HUDEP-2 (cell line): ENCODE data around the gene MAP4K1.
A peak's percentile ranks its signal among the peaks of the same experiment; 100 is the strongest.
"Not testable (repeated sequence)": the region's sequence is repeated elsewhere in the genome, so short reads cannot be mapped to it uniquely, and the experiment has no call there.

Source experiments
- DNase-seq, 76 experiments: peaks; one replicate each; lab custom pipeline; 2025; ENCODE audit not compliant: unreplicated experiment in 76 of 76; lab: John Stamatoyannopoulos, UW

The MAP4K1 gene

DNA sequence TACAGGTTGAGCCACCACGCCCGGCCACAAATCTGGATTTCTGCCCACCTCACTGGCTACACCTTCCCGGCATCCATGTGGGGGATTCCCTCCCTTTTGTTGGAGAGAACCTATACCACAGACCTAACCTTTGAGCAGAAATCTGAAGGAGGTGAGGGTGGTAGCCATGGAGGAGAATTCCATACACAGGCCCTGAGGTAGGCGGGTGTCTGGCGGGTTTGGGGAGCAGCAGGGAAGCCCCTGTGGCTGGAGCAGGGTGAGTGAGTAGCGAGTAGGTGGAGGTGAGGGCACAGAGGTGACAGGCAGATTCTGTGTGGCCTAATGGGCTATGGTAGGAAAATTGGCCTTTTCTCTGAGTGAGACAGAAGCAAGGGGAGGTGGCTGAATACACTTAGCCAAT, 11.8 kb upstream of the MAP4K1 start:
- no peak for DNase-seq

DNA sequence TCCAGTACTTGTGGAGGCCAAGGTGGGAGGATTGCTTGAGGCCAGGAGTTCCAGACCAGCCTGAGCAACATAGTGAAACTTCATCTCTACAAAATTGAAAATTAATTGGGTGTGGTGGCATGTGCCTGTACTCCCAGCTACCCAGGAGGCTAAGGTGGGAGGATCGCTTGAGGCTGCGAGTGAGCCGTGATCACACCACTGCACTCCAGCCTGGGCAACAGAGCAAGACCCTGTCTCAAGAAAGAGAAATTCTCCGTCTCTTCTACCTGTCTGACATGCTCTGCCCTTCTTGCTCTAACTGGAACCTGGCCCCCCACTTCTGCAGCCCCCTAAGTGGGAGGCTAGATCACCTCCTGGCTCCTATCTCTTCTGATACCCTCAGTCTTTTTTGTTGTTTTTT, 8.6 kb upstream of the MAP4K1 start:
- no peak for DNase-seq

DNA sequence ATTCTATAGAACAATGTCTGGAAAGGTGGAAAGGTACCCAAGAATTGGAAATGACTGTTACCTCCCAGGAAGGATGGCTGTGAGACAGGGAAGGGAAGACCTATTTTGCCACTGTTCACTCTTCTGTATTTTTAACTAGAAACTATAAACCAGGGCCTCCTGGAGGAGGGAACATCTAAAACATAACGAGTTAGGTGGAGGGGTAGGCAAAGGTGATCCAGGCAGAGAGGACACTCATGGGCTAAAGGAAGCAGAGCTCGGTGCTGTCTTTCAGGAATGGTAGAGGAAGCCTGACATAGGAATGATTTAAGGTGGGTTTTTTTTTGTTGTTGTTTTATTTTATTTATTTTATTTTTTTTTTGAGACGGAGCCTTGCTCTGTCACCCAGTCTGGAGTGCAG, 7.1 kb upstream of the MAP4K1 start:
- DNase-seq: no peak

DNA sequence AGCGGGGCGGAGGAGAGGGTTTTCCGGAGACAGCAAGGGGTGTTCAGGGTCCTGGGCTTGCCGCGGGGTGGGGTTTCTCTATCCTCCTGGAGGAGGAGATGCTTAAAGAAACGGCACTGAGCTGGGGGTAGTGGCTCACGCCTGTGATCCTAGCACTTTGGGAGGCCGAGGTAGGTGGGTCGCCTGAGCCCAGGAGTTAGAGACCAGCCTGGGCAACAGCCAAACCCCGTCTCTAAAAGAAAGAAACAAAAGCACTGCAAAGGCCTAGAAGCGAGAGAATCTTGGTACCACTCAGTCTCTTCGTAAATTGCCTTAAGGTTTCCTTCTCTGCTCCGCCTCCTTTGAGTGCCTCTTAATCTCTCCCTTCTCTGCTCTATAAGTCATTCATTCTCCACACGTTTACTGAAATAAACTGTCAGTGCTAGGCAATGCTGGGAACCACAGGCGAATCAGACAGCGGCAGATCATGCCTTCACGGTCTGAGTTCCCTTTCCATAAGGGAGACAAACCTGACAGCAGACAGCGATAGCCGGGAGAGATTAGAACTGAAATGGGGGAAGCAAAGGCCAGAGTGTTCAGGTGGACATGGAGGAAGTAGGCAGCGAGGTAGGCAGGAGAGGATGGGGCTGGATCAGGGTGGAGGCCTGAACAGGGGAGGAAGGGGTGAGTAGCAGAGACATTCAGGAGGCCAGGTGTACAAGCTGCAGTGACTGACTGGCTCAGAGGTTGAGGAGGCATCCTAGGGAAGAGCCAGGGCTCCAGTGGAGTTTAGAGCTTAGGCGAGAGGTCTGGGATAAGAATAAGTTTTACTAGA, 1.8 kb upstream of the MAP4K1 start:
- DNase-seq: no peak

DNA sequence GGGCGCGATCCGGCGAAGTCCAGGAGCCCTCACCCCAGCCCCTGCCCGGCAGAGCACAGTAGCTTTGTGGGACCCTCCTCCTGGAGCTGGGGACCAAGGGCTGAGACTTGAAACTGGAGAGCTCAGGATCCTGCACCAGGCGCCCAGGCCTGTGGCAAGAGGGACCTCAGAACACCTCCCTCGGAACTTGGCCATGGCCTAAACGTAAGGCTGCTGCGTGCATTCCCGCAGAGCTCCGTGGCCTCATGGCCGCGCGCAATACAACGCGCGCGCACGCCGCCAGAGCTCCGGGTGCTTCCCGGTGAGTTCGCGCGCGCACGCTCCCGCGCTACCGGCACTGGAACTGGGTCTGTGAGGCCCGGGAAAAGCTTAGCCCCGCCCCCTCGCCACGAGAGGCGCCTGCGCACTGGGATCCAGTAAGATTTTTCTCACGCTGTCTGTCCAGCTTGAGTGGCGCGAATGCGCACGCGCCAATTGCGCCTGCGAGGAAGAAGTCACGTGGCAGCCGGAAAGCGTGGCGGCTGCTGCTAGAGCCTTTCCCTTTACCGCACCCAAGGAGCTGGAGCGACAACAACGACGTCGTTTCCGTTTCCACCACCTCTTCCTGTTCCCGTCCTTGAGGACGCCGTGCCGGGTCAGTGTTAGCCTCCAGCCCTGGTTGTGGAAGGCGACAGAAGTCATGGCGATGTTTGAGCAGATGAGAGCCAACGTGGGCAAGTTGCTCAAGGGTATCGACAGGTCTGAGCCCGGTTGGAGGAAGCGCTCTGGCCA, 1.0 kb upstream of the MAP4K1 start, which contains the start of gene EIF3K:
EIF3K (plus strand) TSS at position 599 of the 771 bp plus-strand sequence; CDS start at position 680, 81 bp downstream.
- peak; percentile 82 to 100 (median 99) for DNase-seq

DNA sequence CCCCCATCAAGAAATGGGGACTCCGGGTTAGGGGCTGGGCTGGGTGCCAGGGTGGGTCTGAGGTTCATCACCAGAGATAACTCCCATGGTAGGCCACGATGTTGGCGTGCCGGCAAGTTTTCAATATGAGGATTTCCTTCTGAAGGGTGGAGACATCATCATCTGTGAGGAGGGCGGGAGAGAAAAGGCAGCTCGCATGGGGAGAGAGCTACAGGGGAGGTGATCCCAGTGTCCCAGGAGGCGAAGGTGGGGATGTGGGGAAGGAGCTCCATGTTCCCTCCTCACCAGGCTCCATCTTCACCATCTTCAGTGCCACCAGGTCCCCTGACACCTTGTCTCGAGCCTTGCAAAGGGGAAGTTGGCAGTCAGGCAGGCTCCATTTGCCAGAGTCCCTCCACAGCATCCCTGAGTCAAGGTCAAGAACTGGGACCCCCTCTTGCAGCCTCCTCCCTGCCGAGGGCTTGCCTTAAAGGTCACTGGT, 430 bp downstream of the MAP4K1 start:
- no peak for DNase-seq

DNA sequence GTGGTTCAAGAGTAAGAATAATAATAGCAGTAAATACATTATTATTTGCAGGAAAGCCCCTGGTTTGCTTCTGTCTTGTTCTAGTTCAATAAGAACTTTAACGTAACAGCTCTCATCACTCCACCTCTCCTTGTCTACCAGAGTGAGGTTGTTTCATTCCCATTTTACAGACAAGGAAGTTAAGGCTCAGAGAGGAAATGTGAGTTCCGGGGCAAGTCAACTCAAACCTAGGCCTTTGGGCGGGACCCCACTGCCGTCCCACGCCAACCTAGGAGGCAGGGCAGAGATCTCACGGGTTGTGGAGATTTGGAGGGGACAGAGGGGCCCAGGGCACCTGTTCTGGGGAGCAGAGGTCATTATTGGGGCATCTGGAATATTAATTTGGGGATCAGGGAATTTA, 1.5 kb downstream of the MAP4K1 start:
- DNase-seq: no peak

DNA sequence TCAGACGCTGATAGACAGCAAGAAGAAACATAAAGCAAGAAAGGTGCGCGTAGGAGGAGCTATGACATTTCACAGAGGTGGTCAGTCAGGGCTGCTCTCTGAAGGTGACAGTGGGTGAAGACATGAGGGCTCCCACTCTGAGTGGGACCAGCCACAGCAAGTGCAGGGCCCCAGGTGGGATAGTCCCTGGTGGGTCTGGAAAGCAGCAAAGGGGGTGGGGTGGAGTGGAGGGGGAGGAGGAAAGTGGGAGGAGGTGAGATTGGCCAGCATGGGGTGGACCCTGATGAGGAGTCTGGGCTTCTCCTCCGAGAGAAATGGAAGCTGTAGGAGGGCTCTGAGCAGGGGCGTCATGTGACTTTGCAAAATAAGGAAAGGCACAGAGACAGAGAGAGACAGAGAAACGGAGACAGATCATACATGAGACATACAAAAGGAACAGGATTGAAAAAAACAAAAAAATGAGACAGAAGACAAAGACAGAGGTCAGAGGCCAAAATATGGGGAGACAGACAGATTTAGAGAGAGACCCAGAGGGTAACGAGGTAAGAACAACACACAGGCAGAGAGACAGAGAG, 2.7 kb downstream of the MAP4K1 start:
- DNase-seq: no peak

DNA sequence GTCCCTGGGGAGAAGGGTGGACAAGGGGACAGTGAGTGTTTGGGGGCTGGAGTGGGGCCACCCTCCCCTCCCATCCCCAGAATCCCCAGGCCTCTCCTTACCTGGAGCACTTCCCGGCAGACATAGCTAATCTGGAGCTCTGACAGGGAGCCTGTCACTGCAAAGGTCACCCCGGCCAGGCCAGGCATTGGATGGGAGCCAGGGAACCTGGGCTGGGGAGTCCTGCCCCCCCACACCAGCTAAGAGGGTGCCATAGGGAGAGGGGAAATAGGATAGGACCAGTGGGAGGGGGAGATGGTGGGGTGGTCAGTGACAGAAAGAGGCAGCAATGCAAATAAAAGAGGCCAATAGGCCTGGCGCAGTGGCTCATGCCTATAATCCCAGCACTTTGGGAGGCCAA, 3.5 kb downstream of the MAP4K1 start:
- no peak for DNase-seq

DNA sequence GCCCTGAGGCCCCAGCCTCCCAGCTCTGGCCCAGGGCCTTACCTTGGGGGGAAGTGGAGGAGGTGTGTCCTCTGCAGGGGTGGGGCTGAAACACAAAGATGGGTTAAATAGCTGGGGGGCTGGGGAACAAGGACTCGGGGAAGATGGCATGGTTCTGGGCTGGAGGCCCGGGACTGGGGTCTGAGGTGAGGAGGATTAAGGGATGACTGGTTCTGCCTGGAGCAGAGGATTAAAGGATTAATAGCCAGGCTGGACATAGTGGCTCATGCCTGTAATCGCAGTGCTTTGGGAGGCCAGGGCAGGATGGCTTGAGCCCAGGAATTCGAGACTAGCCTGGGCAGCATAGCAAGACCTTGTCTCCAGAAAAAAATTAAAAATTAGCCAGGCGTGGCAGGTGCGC, 11.6 kb downstream of the MAP4K1 start:
- DNase-seq: no peak

DNA sequence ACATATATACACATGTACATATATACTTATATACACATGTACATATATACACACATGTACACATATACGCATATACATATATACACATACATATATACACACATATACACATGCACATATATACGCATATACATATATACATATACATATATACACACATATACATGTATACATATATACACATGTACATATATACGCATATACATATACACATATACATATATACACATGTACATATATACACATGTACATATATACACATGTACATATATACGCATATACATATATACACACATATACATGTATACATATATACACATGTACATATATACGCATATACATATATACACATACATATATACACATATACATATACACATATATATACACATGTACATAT, 14.9 kb downstream of the MAP4K1 start:
- DNase-seq: not testable (repeated sequence)

DNA sequence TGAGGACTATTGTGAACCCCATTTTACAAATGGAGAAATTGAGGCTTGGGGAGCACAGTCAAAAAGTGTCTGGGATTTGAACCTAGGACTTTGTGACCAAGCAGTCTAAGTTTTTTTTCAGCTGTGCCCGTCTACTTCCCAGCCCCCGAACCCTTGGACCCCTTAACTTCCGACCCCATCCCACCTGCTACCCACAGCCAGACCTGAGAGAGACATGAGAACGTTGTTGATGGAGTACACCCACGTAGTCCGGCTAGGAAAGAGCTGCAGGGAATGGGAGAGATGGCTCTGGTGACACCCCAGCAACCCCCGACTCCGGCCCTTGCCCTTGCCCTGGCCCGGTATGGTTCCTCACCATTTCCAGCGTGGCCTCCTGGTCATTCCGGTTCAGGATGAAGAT, 18.0 kb downstream of the MAP4K1 start:
- no peak for DNase-seq

DNA sequence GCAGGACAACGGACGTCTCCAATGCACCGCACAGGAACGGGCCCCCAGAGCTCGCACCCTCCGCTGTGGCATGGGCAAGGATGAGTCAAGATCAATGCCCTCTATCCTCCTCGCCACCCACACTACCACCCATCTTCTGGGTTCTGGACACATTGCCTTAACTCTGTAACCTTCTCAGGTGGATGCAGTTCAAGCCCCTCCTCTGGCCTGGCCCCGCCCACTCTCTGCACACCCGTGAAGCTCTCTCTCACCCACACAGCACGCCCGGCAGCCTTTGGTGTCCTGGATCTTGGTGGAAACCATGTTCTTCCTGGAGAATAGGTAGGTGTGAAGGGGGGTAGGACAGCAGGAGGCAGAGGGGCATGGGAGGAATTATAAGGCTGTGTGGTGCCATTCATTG, 20.7 kb downstream of the MAP4K1 start:
- no peak for DNase-seq

DNA sequence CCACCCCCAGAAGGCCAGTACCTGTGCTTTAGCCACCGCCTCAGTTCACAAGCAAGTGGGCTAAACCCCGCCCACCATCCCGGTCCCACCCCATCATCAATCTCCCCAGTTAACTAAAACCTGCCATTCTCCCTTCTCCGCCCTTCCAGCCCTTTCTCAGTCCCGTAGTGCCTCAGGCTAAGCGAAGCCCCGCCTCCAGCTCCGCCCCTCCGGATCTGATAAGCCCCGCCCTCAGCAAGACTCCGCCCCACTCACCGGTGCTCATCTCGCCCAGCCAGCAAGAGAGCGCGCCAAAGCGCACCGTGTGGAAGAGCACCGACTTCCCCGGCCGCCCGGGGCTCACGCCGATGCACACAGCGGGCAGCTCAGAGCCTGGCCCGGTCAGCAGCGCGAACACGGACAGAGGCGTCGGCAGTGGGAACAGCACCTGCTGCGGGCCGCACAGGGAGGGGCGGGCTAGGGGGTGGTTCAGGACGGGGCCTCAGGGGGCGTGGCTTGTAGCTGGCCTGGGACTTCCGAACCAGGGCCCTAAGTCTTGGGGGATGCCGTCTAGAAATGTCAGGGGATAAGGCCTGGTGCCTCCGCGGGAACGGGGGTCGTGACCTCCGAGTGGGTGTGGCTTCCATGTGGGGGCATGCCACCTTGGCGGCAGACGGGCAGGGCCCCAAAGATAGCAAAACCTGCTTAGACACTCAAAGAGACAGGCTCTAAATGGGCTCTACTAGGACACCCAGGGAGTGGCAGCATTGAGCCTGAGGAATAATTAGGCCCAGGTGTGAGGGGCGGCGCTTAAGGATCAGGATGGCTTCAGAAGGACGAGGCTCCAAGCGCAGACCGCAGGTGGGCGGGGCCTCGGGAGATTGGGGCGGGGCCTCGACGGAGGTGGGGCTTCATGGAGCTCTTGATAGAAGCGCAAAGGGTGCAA, 21.4 kb downstream of the MAP4K1 start:
- DNase-seq: peak in 47 of 76 experiments; percentile 2 to 70 (median 43)

DNA sequence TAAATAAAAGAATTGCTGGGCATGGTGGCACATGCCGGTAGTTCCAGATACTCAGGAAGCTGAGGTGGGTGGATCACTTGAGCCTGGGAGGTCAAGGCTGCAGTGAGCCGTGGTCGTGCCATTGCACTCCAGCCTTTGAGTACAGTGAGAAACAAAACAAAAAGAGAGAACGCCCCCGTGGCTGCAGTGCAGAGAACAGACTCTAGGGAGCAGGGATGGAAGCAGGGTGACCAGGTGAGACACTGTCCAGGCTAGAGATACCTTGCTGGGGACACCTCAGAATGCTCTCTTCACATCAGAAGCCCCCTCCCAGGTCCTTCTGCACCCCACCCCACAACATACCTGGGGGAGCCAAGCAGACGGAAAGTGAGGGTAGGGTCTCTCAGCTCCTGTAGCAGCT, 24.8 kb downstream of the MAP4K1 start:
- DNase-seq: no peak

DNA sequence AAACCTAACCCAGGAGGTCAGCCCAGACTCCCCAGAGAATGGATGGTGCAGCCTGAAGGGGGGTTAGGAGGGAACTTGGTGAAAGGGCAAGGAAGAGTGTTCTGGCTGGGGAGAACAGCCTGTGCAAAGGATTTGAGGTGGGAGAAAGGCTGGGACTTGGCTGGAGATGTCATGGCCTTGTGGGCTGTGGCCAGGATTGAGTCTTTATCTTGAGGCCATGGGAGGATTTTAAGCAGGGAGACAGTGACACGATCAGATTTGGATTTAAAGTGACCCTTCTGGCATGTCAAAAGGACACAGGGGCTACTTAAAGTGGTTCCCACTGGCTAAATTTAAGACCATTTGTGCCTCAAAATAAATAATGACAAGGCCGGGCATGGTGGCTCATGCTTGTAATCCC, 29.7 kb downstream of the MAP4K1 start:
- no peak for DNase-seq

DNA sequence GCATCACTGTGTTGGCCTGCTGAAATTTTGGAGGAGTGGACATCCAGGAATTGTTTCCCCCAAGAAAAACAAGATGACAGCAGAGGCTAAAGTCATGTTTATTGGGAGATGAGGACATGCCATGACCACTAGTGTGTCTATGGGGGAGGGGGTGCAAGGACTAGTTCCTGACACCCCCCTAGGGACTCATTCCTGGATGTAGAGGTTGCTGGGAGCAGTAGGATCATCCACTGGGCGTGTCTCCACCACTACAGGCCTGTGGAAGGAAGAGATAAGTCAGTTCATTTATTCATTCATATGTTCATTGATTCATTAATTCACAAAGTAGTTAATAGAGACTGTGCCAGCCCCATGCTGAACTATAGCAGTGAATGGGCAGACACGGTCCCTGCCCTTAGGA, 30.2 kb downstream of the MAP4K1 start:
- DNase-seq: no peak

DNA sequence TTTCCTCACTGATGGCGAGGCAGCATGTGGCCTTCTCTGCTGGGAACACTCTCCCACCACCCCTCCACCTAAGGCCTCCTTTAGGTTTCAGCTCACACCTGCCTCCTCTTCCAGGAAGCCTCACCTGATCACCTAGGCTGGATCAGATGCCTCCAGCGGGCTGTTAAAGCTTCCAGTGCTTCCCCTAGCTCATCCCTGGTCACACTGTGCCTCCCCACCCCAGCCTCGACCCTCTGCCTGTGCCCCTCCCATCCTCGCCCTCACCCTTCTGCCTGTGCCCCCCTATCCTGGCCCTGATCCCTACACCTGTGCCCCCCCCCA, 33.8 kb downstream of the MAP4K1 start:
- no peak for DNase-seq

DNA sequence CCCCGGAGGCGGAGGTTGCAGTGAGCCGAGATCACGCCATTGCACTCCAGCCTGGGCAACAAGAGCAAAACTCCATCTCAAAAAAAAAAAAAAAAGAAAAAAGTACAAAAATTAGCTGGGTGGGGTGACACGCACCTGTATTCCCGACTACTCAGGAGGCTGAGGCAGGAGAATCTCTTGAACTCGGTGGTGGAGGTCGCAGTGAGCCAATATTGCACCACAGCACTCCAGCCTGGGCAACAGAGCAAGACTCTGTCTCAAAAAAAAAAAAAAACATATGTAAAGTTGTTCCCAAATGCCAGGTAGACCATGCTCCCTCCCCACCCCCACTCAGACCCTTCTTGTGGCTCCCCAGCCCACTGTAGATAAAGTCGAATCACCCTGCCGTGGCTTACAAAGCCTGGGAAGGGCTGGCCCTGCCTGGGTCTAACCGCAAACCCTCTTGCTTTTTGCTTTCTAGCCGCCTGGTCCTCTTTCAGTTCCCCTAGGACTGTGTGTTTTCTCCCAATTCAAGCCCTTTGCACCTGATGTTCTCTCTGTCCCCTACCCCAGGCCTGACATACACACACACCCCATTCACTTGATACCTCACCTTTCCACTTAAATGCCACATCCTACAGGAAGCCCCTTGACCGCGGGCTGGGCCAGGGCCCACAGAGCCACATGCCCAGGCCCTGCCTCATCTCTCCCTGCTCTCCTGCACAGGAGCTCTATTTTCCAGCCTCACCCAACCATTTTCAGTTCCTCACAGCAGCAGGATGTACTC, 34.4 kb downstream of the MAP4K1 start:
- DNase-seq: no peak

DNA sequence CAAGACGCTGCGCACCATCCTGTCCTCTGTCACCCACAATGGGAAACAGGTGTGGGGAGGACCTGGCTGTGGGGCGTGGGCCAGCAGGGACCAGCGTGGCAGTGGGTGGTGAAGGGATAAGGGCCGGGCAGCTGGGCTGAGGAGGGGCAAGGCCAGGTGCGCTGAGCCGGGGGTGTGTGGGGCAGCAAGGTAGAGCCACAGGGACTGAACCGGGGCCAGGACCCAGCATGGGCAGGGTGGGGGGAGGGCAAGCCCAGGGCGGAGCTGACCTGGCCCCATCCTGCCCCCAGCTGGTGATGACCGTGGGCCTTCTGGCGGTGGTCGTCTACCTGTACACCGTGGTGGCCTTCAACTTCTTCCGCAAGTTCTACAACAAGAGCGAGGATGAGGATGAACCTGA, 37.7 kb downstream of the MAP4K1 start:
- no peak for DNase-seq
